Hippocampal formation (tissue), 2 donors: ENCODE data around the gene ROM1.

ENCODE experiments used
- DNase-seq, 2 donors: peaks; one replicate each; lab custom pipeline; 2025; lab: John Stamatoyannopoulos, UW

ROM1 gene

GRCh38 chr11:62588966-62589637 lies 24.0 kb upstream of the ROM1 start:
- DNase-seq, result no peak

GRCh38 chr11:62591448-62592145 lies 21.5 kb upstream of the ROM1 start, which contains the start of gene TUT1:
Gene TUT1 (minus strand): TSS chr11:62591523. CDS start chr11:62591485, 38 bp downstream.
- DNase-seq, result peak; percentile 97 to 100

DNA sequence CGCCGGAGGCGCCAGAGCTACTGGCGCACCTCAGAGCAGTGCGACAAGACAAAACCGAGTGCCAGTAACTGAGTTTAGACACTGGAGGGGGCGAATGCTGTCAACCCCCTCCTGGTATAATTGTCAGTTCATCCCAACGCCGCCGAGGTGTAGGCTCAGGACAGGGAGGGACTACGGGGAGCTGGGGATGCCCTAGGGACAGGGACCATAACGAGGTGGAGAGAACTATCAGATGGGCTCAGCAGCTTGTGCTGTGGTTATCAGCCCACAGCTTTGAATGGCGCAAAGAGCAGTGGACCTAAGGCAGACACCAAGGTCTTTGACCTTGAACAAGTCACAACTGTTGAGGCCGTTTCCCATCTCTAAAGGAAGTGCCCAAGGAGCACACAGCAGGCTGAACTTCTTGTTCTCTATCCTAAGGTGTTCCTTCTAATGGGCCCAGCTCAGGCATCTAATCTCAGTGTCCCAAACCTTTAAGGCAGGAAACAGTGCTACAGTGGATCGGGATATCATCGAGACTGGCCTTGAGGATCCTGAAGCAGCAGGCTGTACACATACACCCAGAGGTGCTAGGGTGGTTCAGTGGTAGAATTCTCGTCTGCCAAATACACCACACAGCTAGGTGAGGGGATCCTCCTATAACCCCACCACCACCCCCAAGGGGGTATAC lies 20.8 kb upstream of the ROM1 start:
- no peak for DNase-seq

- DNase-seq, result peak; percentile 58 to 82
These were observed 20.1 kb upstream of the ROM1 start for GRCh38 chr11:62592989-62593421.

DNA sequence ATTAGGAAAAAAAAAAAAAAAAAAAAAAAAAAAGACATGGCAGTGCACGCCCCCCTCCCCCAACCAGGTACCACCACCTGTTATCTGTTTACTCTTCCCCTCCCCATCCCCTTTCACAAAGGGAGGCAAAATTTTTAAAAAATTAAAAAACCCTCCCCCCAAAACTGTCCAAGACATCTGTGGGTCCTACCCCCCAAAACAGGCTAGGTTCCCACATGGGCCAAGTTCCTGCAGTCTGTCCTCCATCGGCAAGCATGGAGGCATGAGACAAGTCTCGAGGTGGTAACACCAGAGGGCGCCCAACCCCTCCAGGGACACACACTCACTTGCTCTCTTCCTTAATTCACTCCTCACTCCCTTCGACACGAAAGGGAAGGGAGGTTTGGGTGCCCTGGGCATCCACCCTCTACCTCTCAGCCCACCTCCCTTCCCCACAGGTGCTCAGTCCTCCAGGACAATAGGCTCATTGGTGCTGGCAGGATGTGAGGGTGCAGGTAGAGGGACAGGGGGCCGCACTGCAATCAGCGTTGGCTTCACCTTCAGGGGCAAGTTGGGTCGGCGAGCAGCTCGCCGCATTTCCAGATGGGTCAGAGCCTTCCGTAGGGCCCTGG lies 19.5 kb upstream of the ROM1 start:
- peak; percentile 45 to 63 for DNase-seq

- no peak for DNase-seq
These were observed 17.9 kb upstream of the ROM1 start for GRCh38 chr11:62595124-62595523.

GRCh38 chr11:62599069-62599696 lies 13.9 kb upstream of the ROM1 start:
- DNase-seq, result peak; percentile 88 to 91

- no peak for DNase-seq
These were observed 13.2 kb upstream of the ROM1 start for GRCh38 chr11:62599901-62600300.

- DNase-seq, result no peak
These were observed 12.5 kb upstream of the ROM1 start for GRCh38 chr11:62600367-62601121.

- no peak for DNase-seq
These were observed 12.0 kb upstream of the ROM1 start for GRCh38 chr11:62601122-62601371.

- DNase-seq, result peak; percentile 94 to 96
These were observed 11.5 kb upstream of the ROM1 start, which contains the start of gene MTA2 for GRCh38 chr11:62601372-62602140. Gene MTA2 (minus strand): TSS chr11:62601865. CDS start chr11:62601450, 415 bp downstream.

- DNase-seq, result peak; percentile 71 to 82
These were observed 10.7 kb upstream of the ROM1 start for GRCh38 chr11:62602141-62603071.

DNA sequence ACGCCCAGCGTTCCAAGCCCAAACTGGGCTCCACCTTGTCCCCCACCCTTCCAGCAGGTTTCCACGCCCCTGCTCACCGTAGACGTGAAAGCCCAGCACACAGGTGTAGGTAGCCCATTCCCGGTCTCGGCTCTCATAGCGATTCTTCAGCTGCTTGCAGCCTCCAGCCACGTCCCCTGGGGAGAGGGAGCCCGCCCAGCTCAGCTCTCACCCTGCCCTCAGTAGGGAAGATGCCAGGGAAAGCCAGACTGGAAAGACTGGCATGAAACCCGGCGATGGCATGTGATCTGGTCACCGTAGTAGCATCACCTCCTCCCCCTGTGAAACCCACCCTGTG lies 10.0 kb upstream of the ROM1 start:
- no peak for DNase-seq

DNA sequence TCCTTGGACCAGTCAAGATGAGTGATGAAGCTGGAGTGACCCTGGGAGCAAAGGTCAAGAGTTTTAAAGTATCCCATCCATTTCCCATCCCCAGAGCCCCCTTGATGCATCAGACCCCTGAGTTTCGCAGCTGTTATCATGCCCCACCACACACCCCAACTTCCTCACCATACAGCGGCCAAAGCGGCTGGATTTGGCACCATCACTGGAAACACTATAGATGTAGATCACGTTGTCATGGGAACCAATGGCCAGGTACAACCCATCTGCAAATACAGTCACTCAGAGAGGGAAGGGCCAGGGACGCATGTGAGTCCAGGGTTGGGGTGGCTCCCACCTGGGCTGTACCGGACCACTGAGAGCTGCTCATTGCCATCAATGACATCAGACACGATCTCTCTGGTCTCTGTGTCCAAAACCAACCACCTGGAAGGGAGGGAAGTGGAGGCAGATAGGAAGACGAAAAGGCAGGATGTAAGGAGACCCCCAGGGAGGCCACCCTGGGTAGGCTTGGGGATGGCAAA lies 9.2 kb upstream of the ROM1 start:
- DNase-seq, result no peak

DNA sequence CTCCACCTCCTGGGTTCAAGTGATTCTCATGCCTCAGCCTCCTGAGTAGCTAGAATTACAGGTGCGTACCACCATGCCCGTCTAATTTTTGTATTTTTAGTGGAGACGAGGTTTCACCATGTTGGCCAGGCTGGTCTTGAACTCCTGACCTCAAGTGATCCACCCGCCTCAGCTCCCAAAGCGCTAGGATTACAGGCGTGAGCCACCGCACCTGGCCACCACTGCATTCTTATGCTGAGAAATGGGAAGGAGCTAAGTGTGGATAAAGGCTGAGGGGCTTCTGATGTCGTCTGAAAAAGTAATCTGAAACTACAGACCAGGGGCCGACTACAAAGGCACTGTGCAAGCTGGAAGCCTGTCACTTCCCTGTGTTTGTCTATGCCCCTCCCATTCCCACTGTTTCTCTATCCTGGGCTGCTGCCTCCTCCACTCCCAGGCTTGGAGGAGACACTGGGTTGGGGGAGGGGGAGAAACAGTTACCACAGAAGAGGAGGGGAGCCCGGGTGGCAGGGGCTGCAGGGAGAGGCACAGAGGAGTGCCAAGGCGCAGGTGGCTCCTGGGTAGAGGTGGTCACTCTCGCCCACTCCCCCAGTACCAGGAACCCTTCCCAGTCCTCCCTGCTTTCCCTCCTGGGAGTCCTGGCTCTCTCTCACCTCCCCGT lies 8.5 kb upstream of the ROM1 start:
- DNase-seq, result no peak

- no peak for DNase-seq
These were observed 7.6 kb upstream of the ROM1 start for GRCh38 chr11:62605467-62605866.

DNA sequence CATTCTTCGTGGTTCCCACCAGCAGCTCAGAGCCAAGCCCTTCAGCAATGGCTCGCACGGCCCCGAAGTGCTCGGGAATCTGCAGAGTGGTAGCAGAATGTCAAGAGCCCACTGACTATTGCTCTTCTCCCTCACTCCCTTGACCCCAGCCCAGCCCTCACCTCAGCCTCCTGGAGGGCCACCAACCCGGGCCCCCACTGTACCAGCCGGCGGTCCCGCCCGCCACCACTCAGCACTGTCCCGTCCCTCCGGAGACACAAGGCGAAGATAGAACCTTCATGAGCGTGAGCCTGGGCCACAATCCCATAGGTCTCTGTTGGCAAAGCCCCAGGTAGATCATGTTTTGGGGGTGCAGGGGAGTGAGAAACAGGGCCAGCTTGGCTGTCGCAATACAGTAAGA lies 7.2 kb upstream of the ROM1 start:
- no peak for DNase-seq

GRCh38 chr11:62607714-62608113 lies 5.3 kb upstream of the ROM1 start:
- DNase-seq, result no peak

DNA sequence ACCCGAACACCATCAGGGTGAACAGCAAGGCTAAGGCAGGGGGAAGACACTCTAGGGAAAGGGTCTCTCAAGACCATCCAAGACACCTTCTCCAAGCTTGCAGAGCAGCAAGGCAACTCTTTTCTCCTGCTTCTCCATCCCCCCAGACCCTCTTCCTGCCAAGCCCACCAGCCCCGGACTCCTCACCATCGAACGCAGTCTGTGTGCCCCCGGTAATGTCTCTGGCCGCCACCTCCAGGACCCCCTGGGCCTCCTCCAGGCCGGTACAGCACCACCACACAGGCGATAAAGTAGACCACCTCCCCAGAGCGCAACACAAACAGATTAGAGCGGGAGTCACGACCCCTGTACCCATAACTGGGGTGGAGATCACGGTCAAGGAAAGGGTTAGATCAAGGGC lies 4.3 kb upstream of the ROM1 start:
- DNase-seq, result no peak
